Smooth muscle cell (in vitro differentiated cells): ENCODE data around the gene PTGER3. TPM values are rescaled to one million over a fixed set of nuclear protein-coding genes. Genes with fewer than 3 reads are reported as not detected.

Source experiments
- DNase-seq: peaks from one replicate; lab custom pipeline; 2025; ENCODE audit not compliant: unreplicated experiment; lab: John Stamatoyannopoulos, UW
- H2AFZ ChIP-seq: fragments of 200-600 bp; sonication (generic); 2 replicates; pipeline ENCODE4 v1.6.0; 2016; ENCODE audit warnings: antibody characterized with exemption, low read depth, mild to moderate bottlenecking
- H3F3A ChIP-seq: fragments of 200-600 bp; sonication (generic); 2 replicates; pipeline ENCODE4 v1.6.0; 2017; ENCODE audit warnings: antibody characterized with exemption, low read depth
- H3K27ac ChIP-seq: fragments of 200-600 bp; sonication (generic); 2 replicates; pipeline ENCODE4 v1.5.1; 2016; ENCODE audit warnings: low read depth, mild to moderate bottlenecking
- H3K27me3 ChIP-seq: fragments of 200-600 bp; sonication (generic); 2 replicates; pipeline ENCODE4 v1.6.1; 2016; ENCODE audit warnings: low read depth, mild to moderate bottlenecking
- H3K36me3 ChIP-seq: fragments of 200-600 bp; sonication (generic); 2 replicates; pipeline ENCODE4 v1.5.1; 2016; ENCODE audit warnings: low read depth
- H3K4me1 ChIP-seq: fragments of 200-600 bp; sonication (generic); 2 replicates; pipeline ENCODE4 v1.5.1; 2016; ENCODE audit warnings: low read depth
- H3K4me2 ChIP-seq: fragments of 200-600 bp; sonication (generic); 2 replicates; pipeline ENCODE4 v1.6.0; 2016; ENCODE audit warnings: mild to moderate bottlenecking
- H3K4me3 ChIP-seq: fragments of 200-600 bp; sonication (generic); 2 replicates; pipeline ENCODE4 v1.5.1; 2016; ENCODE audit warnings: mild to moderate bottlenecking
- H3K79me2 ChIP-seq: fragments of 200-600 bp; sonication (generic); 2 replicates; pipeline ENCODE4 v1.6.0; 2016; ENCODE audit warnings: low read depth, mild to moderate bottlenecking
- H3K9ac ChIP-seq: fragments of 200-600 bp; sonication (generic); 2 replicates; pipeline ENCODE4 v1.6.0; 2016; ENCODE audit warnings: low read depth
- H3K9me3 ChIP-seq: fragments of 200-600 bp; sonication (generic); replicated peaks from 2 replicates; pipeline ENCODE4 v1.5.1; 2016; ENCODE audit warnings: low read depth
- H4K20me1 ChIP-seq: fragments of 200-600 bp; sonication (generic); 2 replicates; pipeline ENCODE4 v1.6.0; 2016; ENCODE audit warnings: low read depth
- WGBS: methylation state at CpG from one replicate; pipeline ENCODE4 v1.1.7; 2016; ENCODE audit warnings: low lambda C conversion rate; 5-methylcytosine and 5-hydroxymethylcytosine counted together
- polyA plus RNA-seq: library from polyadenylated mRNA; unstranded; fragments of >200 nt; fragmentation: Nextera tagmentation; extraction: Ambion mirVana; gene quantifications from 2 replicates; pipeline ENCODE4 v1.2.1, GENCODE V29; 2016
- total RNA-seq: library from RNA; depleted of rRNA; stranded (reverse); fragments of >200 nt; gene quantifications from 2 replicates; pipeline ENCODE4 v1.2.3, GENCODE V29; 2014
- TF ChIP-seq, protein P1 (sequence below): fragments of 200-600 bp; sonication (generic); IDR thresholded peaks from 2 replicates; pipeline ENCODE4 v1.5.1; 2017; ENCODE audit warnings: borderline replicate concordance, mild to moderate bottlenecking, antibody characterized with exemption; ENCODE audit not compliant: insufficient read depth, poor library complexity, severe bottlenecking

PTGER3 gene
- total and polyA plus RNA-seq, 2 experiments from 2014 or later: 0.37 to 2.7 TPM

DNA sequence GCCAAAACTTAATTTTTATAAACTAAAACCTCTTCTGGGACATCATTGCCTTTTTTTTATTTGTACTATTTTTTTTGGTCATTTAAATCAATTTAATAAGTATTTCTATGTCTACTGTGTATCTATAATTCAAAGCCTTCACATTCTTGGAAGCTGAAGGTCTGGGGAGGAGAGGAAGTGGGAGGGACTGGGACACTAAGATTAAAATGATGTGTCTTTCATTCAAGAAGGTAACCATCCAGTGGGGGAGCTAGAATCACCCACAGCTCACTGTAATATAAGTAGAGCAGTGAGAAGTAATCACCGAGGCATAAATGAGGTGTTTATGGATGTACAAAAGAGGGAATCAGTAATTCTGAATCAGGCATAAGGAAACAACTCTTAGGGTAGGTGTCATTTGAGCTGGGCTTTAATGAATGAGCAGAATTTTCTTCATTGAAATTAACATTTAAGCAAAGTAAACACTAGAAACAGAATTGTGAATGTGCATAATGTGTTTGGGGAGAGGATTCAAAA lies 52.8 kb downstream of the PTGER3 start:
- Histone ChIP-seq H3K9me3 (no peaks in the 10 kb centered on the region), H3K36me3 (no peaks in the 10 kb centered on the region), H3K27ac (no peak overlapping the region), H3K4me1 (no peaks in the 10 kb centered on the region), H4K20me1 (no peaks in the 10 kb centered on the region), H3K79me2 (no peaks in the 10 kb centered on the region), H3K9ac (no peak overlapping the region), H3K4me2 (no peak overlapping the region), H3K27me3 (peaks cover 18% of the 10 kb centered on the region), H2AFZ (no peak overlapping the region), H3F3A (no peaks in the 10 kb centered on the region), H3K4me3 (no peak overlapping the region)
- WGBS: 94% methylated on average over 1 of the region's 1 CpG
- TF ChIP-seq, protein P1, sequence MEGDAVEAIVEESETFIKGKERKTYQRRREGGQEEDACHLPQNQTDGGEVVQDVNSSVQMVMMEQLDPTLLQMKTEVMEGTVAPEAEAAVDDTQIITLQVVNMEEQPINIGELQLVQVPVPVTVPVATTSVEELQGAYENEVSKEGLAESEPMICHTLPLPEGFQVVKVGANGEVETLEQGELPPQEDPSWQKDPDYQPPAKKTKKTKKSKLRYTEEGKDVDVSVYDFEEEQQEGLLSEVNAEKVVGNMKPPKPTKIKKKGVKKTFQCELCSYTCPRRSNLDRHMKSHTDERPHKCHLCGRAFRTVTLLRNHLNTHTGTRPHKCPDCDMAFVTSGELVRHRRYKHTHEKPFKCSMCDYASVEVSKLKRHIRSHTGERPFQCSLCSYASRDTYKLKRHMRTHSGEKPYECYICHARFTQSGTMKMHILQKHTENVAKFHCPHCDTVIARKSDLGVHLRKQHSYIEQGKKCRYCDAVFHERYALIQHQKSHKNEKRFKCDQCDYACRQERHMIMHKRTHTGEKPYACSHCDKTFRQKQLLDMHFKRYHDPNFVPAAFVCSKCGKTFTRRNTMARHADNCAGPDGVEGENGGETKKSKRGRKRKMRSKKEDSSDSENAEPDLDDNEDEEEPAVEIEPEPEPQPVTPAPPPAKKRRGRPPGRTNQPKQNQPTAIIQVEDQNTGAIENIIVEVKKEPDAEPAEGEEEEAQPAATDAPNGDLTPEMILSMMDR: no peak
- no peak for DNase-seq

GRCh38 chr1:70993798-70994197 lies 53.8 kb downstream of the PTGER3 start:
- no peak for DNase-seq
- H3K9ac ChIP-seq: no peak overlapping the region
- no peaks in the 10 kb centered on the region for H3K36me3 ChIP-seq
- H3F3A ChIP-seq: no peaks in the 10 kb centered on the region
- no peak overlapping the region for H3K27ac ChIP-seq
- TF ChIP-seq, protein P1: no peak
- H4K20me1 ChIP-seq: no peaks in the 10 kb centered on the region
- H3K9me3 ChIP-seq: no peaks in the 10 kb centered on the region
- H3K4me1 ChIP-seq: no peaks in the 10 kb centered on the region
- H3K4me3 ChIP-seq: no peak overlapping the region
- H3K4me2 ChIP-seq: no peak overlapping the region
- no peaks in the 10 kb centered on the region for H3K79me2 ChIP-seq
- H2AFZ ChIP-seq: no peak overlapping the region
- peaks cover 11% of the 10 kb centered on the region for H3K27me3 ChIP-seq
- WGBS: 86% methylated on average over 3 of the region's 3 CpGs

DNA sequence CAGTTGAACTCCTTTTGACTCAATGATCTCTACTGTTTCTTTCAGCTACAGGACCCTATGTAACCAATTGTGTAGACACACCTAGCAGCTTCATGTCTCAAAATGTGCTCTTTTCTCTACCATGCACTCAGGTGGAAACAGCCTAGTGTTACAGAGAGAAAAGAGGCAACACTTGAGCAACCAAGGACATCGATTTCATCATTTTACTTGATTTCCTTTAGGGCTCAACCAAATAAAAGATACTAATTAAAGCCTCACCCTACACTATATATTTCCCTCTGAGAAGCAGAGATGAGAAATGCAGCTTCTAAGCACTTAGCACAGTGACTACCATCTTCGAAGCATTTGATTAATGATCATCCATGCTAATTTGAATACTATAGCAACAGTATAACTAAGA lies 55.1 kb downstream of the PTGER3 start:
- TF ChIP-seq, protein P1: no peak
- Histone ChIP-seq H3K9ac (no peak overlapping the region), H3K79me2 (no peaks in the 10 kb centered on the region), H3K4me2 (no peak overlapping the region), H3K27ac (no peak overlapping the region), H4K20me1 (no peaks in the 10 kb centered on the region), H2AFZ (no peak overlapping the region), H3K36me3 (no peaks in the 10 kb centered on the region), H3K4me3 (no peak overlapping the region), H3F3A (no peaks in the 10 kb centered on the region), H3K4me1 (no peaks in the 10 kb centered on the region), H3K27me3 (peaks cover under 1% of the 10 kb centered on the region), H3K9me3 (no peaks in the 10 kb centered on the region)
- no peak for DNase-seq
- 86% methylated on average over 2 of the region's 2 CpGs for WGBS
